BJ (cell line): Measurements from ENCODE around the gene SERPINA6. TPM values are rescaled to one million over a fixed set of nuclear protein-coding genes. Genes with fewer than 3 reads are reported as not detected.

ENCODE experiments used
- CTCF ChIA-PET: fragments of 350-600 bp; formaldehyde crosslinking; extraction: SDS; loops from one replicate; lab custom pipeline; 2021; ENCODE audit warnings: antibody characterized with exemption, inconsistent platforms; lab: Yijun Ruan, JAX
- POLR2A ChIA-PET: fragments of 300-600 bp; sonication (Branson Sonifier 250); formaldehyde crosslinking; extraction: SDS; loops from one replicate; lab custom pipeline; 2021; ENCODE audit warnings: antibody characterized with exemption; lab: Charles Lee
- DNase-seq: peaks from one replicate; pipeline ENCODE4 v3.0.0-alpha.2; 2011; ENCODE audit warnings: low read depth
- H3K27me3 ChIP-seq: 2 replicates; pipeline ENCODE4 v1.6.0; 2011; ENCODE audit warnings: low read length; ENCODE audit not compliant: control insufficient read depth, insufficient read depth
- H3K36me3 ChIP-seq: 2 replicates; pipeline ENCODE4 v1.5.1; 2011; ENCODE audit warnings: low read length; ENCODE audit not compliant: control insufficient read depth, insufficient read depth
- H3K4me3 ChIP-seq: 2 replicates; pipeline ENCODE4 v1.5.1; 2011; ENCODE audit warnings: low read depth, mild to moderate bottlenecking, control low read depth, low read length
- CTCF ChIP-seq: IDR thresholded peaks from 2 replicates; pipeline ENCODE4 v1.5.1; 2011; ENCODE audit warnings: low read depth, mild to moderate bottlenecking, control low read depth, inconsistent platforms, low read length, moderate library complexity; ENCODE audit not compliant: insufficient read depth
- polyA plus RNA-seq: library from polyadenylated mRNA; depleted of rRNA; stranded (reverse); fragments of >200 nt; gene quantifications from 2 replicates; pipeline ENCODE4 v1.2.3, GENCODE V29; 2011

The SERPINA6 gene
- polyA plus RNA-seq, 1 experiment, result not detected

GRCh38 chr14:94295360-94296180, 27.6 kb downstream of the SERPINA6 start:
- H3K36me3 ChIP-seq, result no peaks in the 10 kb centered on the region
- CTCF ChIA-PET, result no interaction called here
- POLR2A ChIA-PET, result no interaction called here
- no peak for TF ChIP-seq CTCF
- H3K27me3 ChIP-seq, result no peaks in the 10 kb centered on the region
- DNase-seq, result no peak
- no peak overlapping the region for H3K4me3 ChIP-seq

GRCh38 chr14:94293578-94293924, 29.6 kb downstream of the SERPINA6 start:
- no peaks in the 10 kb centered on the region for H3K36me3 ChIP-seq
- H3K27me3 ChIP-seq, result no peaks in the 10 kb centered on the region
- DNase-seq, result no peak
- ChIA-PET CTCF (no interaction called here), POLR2A (no interaction called here)
- no peak for TF ChIP-seq CTCF
- H3K4me3 ChIP-seq, result no peak overlapping the region

GRCh38 chr14:94292872-94293577, 30.1 kb downstream of the SERPINA6 start, which contains the start of gene SERPINA10:
Gene SERPINA10 (minus strand): TSS chr14:94293268. CDS start chr14:94290593, 2,675 bp downstream.
- H3K36me3 ChIP-seq, result no peaks in the 10 kb centered on the region
- ChIA-PET POLR2A (no interaction called here), CTCF (interaction anchor here (0.6 kb wide), 1 partner anchor 1925 kb away, joined by 3 read pairs; no protein-coding TSS in a partner anchor)
- no peak within 1 kb of the TSS for H3K4me3 ChIP-seq
- H3K27me3 ChIP-seq, result no peaks in the 10 kb centered on the region
- no peak for TF ChIP-seq CTCF
- no peak for DNase-seq

GRCh38 chr14:94292526-94292871, 30.6 kb downstream of the SERPINA6 start:
- CTCF ChIA-PET, result no interaction called here
- Histone ChIP-seq H3K36me3 (no peaks in the 10 kb centered on the region), H3K27me3 (no peaks in the 10 kb centered on the region), H3K4me3 (no peak overlapping the region)
- no peak for TF ChIP-seq CTCF
- POLR2A ChIA-PET, result no interaction called here
- DNase-seq, result no peak

GRCh38 chr14:94291906-94292525, 31.1 kb downstream of the SERPINA6 start:
- CTCF ChIA-PET, result interaction anchor here (0.7 kb wide), 1 partner anchor 1084 kb away, joined by 3 read pairs; no protein-coding TSS in a partner anchor
- TF ChIP-seq CTCF, result no peak

More at GRCh38 chr14:94291906-94292525, 31.1 kb downstream of the SERPINA6 start:
- POLR2A ChIA-PET, result no interaction called here
- DNase-seq, result no peak
- Histone ChIP-seq H3K36me3 (no peaks in the 10 kb centered on the region), H3K4me3 (no peak overlapping the region), H3K27me3 (no peaks in the 10 kb centered on the region)
